ENCODE results near the gene ATP6V0B. TPM values are rescaled to one million over a fixed set of nuclear protein-coding genes. Genes with fewer than 3 reads are reported as not detected.

Gene ATP6V0B
- total and polyA plus RNA-seq, 2 of the 13 experiments (the other 11 are each of a cell fraction or from before 2014, with no cell fraction given), result 157 to 161 TPM

DNA sequence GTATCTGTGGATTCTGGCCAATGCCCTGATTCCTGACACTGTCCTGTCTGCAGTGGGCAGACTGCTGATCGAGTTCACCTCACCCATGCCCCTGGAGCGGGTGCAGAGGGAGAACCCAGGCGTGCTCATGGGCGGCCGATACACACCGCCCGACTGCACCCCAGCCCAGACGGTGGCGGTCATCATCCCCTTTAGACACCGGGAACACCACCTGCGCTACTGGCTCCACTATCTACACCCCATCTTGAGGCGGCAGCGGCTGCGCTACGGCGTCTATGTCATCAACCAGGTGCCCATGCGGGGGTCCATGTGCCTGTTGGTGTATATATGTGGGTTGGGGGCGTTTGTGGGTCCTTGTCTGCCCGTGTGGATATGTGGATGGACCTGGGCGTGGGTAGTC is 6.9 kb downstream of the ATP6V0B start:
- H3K36me3 ChIP-seq (replicated peaks in 1 of 2; ENCODE audit: control insufficient read depth in 1 of 2, insufficient read depth in 2 of 2, low read length in 2 of 2), result peaks cover 20 to 47% of the 10 kb centered on the region in 2 experiments
- H2AFZ ChIP-seq (ENCODE audit: low read length), result no peak overlapping the region
- H3K9me3 ChIP-seq (ENCODE audit: low read length), result no peaks in the 10 kb centered on the region
- 99% methylated on average over 18 of the region's 20 CpGs for WGBS (ENCODE audit: low lambda C conversion rate)
- no peaks in the 10 kb centered on the region for H4K20me1 ChIP-seq (ENCODE audit: insufficient read depth, low read length)
- intact Hi-C loops (cut with micrococcal nuclease; ENCODE audit: unreplicated experiment) (no loop called here), in situ Hi-C loops (cut with HindIII; ENCODE audit: extremely low pct_ligation_motif_present, low pct_unique_long_range_greater_than_20kb) (no loop called here)
- no peak for DNase-seq (ENCODE audit: low spot score)
- no peak for ATAC-seq
- TF ChIP-seq NONO (IDR thresholded peaks at IDR 0.05) (no peak), NONO (CRISPR knock-in tag; conservative IDR thresholded peaks at IDR 0.05) (0 out of 2 replicates have a peak, but pooled peaks have one; percentile 26), ZNF790 (CRISPR knock-in tag; IDR thresholded peaks at IDR 0.05; ENCODE audit: borderline replicate concordance) (no peak), ISL2 (CRISPR knock-in tag; IDR thresholded peaks at IDR 0.05) (no peak), NFIC (IDR thresholded peaks at IDR 0.05; ENCODE audit: low read length) (no peak), ZNF382 (CRISPR knock-in tag; IDR thresholded peaks at IDR 0.05; ENCODE audit: borderline replicate concordance) (no peak)
- TF ChIP-seq, protein P1, sequence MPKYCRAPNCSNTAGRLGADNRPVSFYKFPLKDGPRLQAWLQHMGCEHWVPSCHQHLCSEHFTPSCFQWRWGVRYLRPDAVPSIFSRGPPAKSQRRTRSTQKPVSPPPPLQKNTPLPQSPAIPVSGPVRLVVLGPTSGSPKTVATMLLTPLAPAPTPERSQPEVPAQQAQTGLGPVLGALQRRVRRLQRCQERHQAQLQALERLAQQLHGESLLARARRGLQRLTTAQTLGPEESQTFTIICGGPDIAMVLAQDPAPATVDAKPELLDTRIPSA (CRISPR knock-in tag; IDR thresholded peaks at IDR 0.05; ENCODE audit: borderline replicate concordance), result no peak
- TF ChIP-seq, protein P2, sequence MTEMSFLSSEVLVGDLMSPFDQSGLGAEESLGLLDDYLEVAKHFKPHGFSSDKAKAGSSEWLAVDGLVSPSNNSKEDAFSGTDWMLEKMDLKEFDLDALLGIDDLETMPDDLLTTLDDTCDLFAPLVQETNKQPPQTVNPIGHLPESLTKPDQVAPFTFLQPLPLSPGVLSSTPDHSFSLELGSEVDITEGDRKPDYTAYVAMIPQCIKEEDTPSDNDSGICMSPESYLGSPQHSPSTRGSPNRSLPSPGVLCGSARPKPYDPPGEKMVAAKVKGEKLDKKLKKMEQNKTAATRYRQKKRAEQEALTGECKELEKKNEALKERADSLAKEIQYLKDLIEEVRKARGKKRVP (CRISPR knock-in tag; IDR thresholded peaks at IDR 0.05), result no peak
- no peak for FAIRE-seq
- H3K27me3 ChIP-seq (ENCODE audit: control insufficient read depth in 1 of 2, insufficient read depth in 2 of 2, low read length in 2 of 2), result no peaks in the 10 kb centered on the region
- 0 out of 2 replicates have a peak overlapping the region, but pooled peaks have one; percentile 12 for H3K4me2 ChIP-seq (ENCODE audit: low read depth, low read length)
- ChIA-PET POLR2A (no interaction called here), CTCF (ENCODE audit: low intra/inter-chr PET ratio, low total read pairs) (no interaction called here)
- no peak overlapping the region; a peak in 1 of 6 replicates for H3K4me3 ChIP-seq (replicated peaks in 1 of 3; ENCODE audit: insufficient read depth in 1 of 3, low read depth in 2 of 3, low read length in 3 of 3)
- no TSS peak for BruUV-seq (replicated peaks)
- H3K27ac ChIP-seq (ENCODE audit: extremely low read length, insufficient read depth, low read length), result no peak overlapping the region
- peaks cover 39% of the 10 kb centered on the region for H3K79me2 ChIP-seq (ENCODE audit: insufficient read depth, low read length)
- peaks cover 73% of the 10 kb centered on the region for H3K4me1 ChIP-seq (ENCODE audit: insufficient read depth, low read length)
- H3K9ac ChIP-seq (ENCODE audit: insufficient read depth, low read depth, low read length), result no peak overlapping the region

Measured in HepG2 (cell line).